DMS114 treated with DMSO at 0.1 percent for 48 hours (cell line): ENCODE results near the gene UBE2E2.

ENCODE experiments used
- DNase-seq: peaks from one replicate; lab custom pipeline; 2025; ENCODE audit not compliant: unreplicated experiment; lab: John Stamatoyannopoulos, UW

The UBE2E2 gene

GRCh38 chr3:23377928-23378672 is 175.0 kb downstream of the UBE2E2 start:
- DNase-seq, result no peak

GRCh38 chr3:23383875-23384274 is 180.7 kb downstream of the UBE2E2 start:
- no peak for DNase-seq

DNA sequence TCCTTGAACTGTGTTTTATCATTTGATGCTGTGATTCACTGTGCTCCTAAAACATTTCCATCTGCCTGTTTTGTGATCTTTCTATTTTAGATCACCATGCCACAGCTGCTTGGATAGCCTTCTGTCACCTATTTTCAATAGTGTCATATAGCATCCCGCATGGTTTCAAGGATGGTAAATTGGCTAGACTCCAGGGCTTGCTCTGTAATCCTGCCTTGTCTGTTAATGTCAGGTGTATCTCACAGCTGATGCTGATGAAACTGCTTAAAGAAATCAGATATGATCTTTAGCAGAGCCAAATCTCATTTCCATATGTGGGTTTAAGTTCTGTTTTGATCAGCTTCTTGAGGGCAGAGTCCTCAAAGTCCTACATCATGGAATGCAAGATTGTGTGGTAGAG is 182.2 kb downstream of the UBE2E2 start:
- no peak for DNase-seq

- no peak for DNase-seq
Observed at GRCh38 chr3:23387286-23387918, 184.3 kb downstream of the UBE2E2 start.

DNA sequence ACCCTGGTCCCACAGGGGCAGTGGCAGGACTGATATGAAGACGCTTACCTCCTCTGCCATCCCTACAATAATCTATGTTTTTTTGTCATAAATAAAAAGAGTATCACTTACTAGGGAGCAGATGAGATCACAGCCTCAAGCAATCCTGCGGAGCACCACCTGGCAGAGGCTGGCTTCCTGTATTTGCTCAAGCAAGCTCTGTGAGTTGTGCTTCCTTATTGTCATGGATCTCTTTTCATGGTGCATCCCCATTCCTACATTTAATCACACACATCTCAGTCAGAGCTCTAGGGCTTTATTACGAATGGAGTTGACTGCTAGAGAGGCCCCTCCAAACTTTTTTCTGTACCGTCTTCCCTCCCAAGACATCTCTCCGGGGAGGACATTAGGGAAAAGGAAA is 186.0 kb downstream of the UBE2E2 start:
- DNase-seq, result no peak

DNA sequence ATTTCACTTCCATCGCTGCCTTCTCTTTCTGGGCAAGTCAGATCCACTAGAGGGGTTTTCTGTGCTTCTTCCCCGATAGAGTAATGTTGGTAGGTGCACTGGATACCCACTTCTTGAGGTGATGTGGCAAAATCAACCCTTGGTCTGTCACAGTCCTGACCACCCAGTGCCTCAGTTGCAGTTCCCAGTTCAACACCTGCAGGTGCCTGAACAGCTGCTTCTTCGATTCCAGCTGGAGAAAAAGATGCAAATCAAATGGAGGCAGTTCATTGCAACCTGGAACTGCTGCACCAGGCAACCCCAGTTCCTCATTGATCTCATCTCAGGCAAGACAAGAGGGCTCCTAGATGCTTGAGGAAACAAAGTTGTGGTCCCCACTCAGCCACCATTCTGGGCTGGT is 186.6 kb downstream of the UBE2E2 start:
- no peak for DNase-seq

GRCh38 chr3:23390446-23390845 is 187.3 kb downstream of the UBE2E2 start:
- DNase-seq, result no peak

DNA sequence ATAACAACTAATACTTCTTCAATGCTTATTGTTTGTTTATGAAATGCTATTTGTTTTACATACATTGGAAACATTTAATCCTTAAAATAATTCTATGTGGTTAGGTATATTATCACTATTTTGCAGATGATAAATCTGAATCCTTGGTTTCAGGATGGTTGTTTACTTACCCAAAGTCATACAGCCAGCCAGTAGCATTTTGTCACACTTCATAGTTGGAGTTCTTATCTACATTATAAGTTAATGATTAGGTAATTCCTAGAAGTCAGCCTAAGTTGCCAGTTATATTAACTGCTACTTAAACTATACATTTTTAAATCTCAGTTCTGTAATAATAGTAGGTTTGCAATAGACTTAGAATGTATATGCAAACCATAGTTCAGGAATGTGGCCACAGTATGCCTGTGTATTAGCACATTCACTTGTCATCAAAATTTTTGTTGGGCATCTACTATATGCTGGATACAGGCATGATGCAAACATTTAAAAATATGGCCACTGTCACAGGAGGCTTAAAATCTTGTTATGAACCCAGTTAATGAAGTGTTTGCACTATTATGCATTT is 187.9 kb downstream of the UBE2E2 start:
- no peak for DNase-seq

GRCh38 chr3:23395115-23395514 is 192.0 kb downstream of the UBE2E2 start:
- no peak for DNase-seq

GRCh38 chr3:23396746-23397145 is 193.6 kb downstream of the UBE2E2 start:
- no peak for DNase-seq

GRCh38 chr3:23399221-23399620 is 196.1 kb downstream of the UBE2E2 start:
- DNase-seq, result no peak

DNA sequence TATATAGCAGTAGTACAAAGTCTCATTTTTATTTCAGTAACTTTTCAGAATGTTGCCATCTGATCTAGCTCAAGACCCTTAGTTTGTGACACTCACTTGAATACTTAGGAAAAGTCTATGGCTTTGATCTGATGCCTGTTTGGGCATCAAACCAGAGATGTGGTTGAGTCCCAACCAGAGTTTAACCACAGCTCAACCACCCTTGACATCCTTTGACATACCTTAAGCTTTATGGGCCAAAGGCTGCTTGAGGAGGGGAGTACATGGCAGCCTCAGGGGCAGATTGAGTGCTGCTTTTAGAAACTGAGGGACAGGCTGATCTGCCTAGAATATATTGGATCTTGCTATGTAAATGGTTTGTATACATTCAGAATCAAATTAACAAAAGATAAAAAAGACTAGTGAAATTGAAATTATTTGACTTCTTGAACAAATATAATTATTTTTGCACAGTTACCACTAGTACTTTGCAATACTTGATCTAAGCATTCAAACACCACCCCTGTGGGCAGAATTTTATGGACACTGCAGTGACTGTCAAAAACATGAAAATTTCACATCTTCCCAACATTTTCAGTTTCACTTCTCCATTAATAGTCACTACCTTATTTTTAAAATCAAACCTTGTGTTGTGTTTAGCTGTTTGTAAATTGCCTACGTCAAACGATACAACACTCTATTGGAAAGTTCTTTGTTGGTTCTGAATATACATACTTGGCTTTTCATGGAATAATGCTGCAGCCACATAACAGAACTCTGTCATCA is 199.8 kb downstream of the UBE2E2 start:
- DNase-seq, result no peak

DNA sequence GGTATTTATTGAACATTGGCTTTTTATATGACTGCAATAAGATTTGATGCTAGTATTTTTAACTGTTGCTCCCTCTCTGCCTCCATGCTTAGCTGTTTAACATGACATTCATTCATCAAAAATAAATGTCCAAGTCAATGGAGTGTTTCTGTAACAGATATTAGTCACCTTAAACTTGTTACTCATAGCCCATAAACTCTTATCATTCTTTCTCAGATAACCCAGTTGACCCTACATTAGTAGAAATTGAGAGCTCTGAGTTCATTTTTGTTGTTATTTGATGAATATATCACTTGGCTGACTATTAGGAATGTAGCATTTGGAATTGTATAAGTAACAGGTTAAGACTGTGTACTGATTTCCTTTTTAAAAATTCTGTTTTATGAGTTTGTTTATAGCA is 201.1 kb downstream of the UBE2E2 start:
- DNase-seq, result no peak

DNA sequence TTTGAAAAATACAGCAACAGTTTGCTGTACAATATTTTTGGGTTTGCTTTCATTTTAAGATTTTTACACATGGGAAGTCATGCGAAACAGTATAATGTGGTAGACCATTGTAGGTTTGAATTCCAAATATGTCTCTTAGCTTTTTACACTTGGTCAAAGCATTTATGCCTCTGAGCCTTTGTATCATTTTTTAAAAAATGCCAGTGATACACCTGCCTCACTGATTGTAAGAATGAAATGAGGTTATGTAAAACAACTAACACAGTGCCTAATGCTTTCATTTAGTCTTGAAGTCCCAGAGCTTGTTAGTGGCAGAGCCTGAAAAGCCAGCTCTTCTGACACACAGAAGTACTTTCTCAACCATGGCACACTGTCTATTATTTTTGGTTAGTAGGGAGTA is 202.0 kb downstream of the UBE2E2 start:
- DNase-seq, result no peak

DNA sequence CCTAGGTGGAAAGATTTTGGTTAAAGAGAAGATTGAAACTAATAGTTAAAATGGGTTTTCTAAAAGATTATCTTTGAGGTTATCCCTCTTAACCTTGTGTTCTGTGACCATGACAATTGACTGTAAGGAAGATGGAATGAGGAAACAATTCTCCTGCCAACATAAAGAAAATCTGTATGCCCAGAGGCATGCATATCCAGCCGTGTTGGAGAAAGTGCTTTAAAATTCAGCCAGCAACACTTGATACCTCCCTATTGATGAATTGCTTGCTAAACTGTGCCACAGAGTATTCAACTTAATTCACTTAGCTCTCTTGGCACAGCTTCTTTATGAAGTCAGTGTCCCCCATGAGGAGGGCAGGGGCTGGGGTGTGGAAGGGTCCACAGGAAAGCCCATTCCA is 203.5 kb downstream of the UBE2E2 start:
- DNase-seq, result no peak

DNA sequence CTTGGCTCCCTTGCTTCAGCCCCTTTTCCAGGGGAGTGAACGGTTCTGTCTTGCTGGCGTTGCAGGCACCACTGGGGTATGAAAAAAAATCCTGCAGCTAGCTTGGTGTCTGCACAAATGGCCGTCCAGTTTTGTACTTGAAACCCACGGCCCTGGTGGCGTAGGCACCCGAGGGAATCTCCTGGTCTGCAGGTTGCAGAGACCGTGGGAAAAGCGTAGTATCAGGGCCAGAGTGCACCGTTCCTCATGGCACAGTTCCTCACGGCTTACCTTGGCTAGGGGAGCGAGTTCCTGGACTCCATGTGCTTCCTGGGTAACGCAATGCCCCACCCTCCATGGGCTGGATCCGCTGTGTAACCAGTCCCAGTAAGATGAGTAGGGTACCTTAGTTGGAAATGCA is 214.9 kb downstream of the UBE2E2 start:
- no peak for DNase-seq

- DNase-seq, result no peak
Observed at GRCh38 chr3:23421811-23422516, 218.8 kb downstream of the UBE2E2 start.

DNA sequence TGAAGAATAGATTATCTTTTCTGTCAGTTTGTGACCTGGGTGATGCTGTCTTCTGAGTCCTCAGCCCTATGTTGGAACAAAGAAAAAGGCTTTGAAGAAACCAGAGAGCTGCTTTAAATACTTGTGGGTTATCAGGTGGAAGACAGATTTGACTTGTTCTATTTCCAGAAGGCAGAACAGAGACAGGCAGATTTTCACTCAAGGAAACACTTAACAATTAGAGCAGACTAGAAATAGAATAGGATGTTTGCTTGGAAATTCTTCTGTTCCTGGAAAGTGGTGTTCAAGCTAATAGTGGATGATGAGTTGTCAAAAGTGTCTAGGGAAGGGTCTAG is 219.4 kb downstream of the UBE2E2 start:
- no peak for DNase-seq

GRCh38 chr3:23425410-23425809 is 222.3 kb downstream of the UBE2E2 start:
- DNase-seq, result no peak

DNA sequence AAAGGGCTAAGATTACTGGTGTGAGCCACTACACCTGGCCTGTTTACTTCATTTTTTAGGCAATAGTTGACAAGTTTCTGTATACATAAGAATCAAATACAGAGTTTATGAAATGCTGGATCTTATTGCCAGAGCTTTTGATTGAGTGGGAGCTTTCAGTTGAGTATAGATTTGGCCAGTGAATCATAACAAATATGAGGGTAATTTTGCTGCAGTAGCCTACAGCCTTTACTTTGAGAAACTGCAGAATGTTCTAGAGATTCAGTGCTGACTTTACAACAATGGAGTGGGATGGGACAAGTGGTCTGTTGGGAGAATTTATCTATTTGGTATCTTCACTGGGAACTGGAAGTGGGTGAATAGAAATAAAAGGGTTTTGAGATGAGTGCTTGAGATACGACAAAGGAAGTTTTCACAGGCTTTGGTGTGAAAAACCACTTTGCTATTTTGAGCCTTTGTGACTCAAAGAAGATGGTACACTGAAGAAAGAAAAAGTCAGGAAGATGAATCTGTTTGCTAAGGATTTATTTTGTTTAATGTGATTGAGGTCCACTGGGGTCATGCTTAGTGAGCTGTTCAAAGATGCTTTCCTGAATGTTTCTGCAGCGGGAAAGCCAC is 227.8 kb downstream of the UBE2E2 start:
- no peak for DNase-seq

- no peak for DNase-seq
Observed at GRCh38 chr3:23431764-23432163, 228.6 kb downstream of the UBE2E2 start.
